IMR-90 (cell line): ENCODE results near the gene ZNF783. TPM values are rescaled to one million over a fixed set of nuclear protein-coding genes. Genes with fewer than 3 reads are reported as not detected.

Experiments used
- ELK1 ChIP-seq: fragments of 150-350 bp; IDR thresholded peaks from 2 replicates; pipeline ENCODE4 v1.6.1; 2016; ENCODE audit warnings: low read depth, mild to moderate bottlenecking, low read length, moderate library complexity, borderline replicate concordance
- MAZ ChIP-seq: IDR thresholded peaks from 2 replicates; pipeline ENCODE4 v1.6.1; 2012; ENCODE audit warnings: low read depth, mild to moderate bottlenecking, low read length, improper control_type of control experiment, moderate library complexity, borderline replicate concordance
- SMC3 ChIP-seq: fragments of 150-350 bp; IDR thresholded peaks from 2 replicates; pipeline ENCODE4 v1.6.1; 2016; ENCODE audit warnings: low read depth, mild to moderate bottlenecking, antibody characterized with exemption, low read length, moderate library complexity
- polyA plus RNA-seq, 3 experiments: library from polyadenylated mRNA; depleted of rRNA; stranded (reverse); fragments of >200 nt; gene quantifications; 2 replicates each; pipeline ENCODE4 v1.2.3, GENCODE V29; 2012; ENCODE audit warnings: low replicate concordance in 1 of 3
- total RNA-seq: library from RNA; depleted of rRNA; stranded (reverse); fragments of >200 nt; gene quantifications from 2 replicates; pipeline ENCODE4 v1.2.3, GENCODE V29; 2012

The ZNF783 gene
- total and polyA plus RNA-seq, 2 of the 4 experiments (the other 2 are of a cell fraction) = 2.3 to 7.2 TPM

DNA sequence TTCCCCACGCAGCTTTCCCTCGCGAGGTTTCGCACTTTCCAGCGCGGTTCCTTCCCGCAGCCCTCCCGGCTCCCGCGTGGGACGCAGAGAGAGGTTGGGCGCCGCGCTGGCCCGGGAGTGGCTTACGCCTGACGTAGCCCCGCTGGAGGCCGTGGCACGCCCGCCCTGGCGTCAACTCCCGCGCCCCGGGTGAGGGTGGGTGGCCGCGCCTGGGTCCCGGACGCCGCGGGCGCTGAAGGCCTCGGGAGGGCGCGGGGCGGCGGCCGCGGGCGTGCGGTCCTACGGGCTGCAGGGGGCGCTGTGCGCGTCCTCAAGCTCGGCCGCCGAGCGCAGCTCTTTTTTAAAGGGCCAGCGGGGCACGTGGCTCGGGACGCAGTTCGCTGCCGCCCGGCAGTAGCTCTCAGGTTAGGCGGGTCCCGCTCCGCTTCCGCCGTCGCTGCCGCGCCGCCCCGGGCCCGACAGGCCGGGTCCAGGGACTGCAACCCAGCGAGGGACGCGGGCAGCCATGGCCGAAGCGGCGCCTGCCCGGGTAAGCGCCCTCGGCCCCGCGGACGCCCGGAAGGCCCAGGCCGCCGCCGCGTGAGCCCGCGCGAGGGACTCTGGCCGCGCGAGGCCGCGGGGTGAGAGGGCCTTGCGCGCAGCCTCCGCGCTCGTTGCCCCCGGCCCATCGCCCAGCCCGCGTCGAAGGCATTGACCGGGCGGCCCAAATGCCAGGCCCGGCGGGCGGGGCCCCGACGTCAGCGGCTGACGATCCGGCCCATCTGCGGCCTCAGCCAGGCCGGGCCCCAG, at the start of gene ZNF783 (continued):
- TF ChIP-seq ELK1 (no peak), MAZ (peak; percentile 62; the same call in 1 of the 2 replicates), SMC3 (peak; percentile 24; the same call in 1 of the 2 replicates)
